Fibroblast of the aortic adventitia (primary cell): Measurements from ENCODE around the gene SNU13. TPM values are rescaled to one million over a fixed set of nuclear protein-coding genes. Genes with fewer than 3 reads are reported as not detected.
"Not testable (repeated sequence)": the region's sequence is repeated elsewhere in the genome, so short reads cannot be mapped to it uniquely, and the experiment has no call there.

Experiments used
- DNase-seq: peaks from one replicate; pipeline ENCODE4 v3.0.0-alpha.2; 2010; ENCODE audit warnings: low read depth
- H3K4me3 ChIP-seq: 2 replicates; pipeline ENCODE4 v1.5.1; 2011; ENCODE audit warnings: low read depth, mild to moderate bottlenecking, control low read depth, low read length, moderate library complexity
- total RNA-seq: library from RNA; depleted of rRNA; stranded (reverse); fragments of >200 nt; gene quantifications from 2 replicates; pipeline ENCODE4 v1.2.3, GENCODE V29; 2012; ENCODE audit warnings: low replicate concordance
- TF ChIP-seq, protein P1 (sequence below): IDR thresholded peaks from 2 replicates; pipeline ENCODE4 v1.5.1; 2011; ENCODE audit warnings: mild to moderate bottlenecking, low read length, control low read depth, inconsistent platforms; ENCODE audit not compliant: insufficient read depth

Gene SNU13
- 15.4 and 82.5 TPM in 2 replicates for total RNA-seq

- TF ChIP-seq, protein P1, sequence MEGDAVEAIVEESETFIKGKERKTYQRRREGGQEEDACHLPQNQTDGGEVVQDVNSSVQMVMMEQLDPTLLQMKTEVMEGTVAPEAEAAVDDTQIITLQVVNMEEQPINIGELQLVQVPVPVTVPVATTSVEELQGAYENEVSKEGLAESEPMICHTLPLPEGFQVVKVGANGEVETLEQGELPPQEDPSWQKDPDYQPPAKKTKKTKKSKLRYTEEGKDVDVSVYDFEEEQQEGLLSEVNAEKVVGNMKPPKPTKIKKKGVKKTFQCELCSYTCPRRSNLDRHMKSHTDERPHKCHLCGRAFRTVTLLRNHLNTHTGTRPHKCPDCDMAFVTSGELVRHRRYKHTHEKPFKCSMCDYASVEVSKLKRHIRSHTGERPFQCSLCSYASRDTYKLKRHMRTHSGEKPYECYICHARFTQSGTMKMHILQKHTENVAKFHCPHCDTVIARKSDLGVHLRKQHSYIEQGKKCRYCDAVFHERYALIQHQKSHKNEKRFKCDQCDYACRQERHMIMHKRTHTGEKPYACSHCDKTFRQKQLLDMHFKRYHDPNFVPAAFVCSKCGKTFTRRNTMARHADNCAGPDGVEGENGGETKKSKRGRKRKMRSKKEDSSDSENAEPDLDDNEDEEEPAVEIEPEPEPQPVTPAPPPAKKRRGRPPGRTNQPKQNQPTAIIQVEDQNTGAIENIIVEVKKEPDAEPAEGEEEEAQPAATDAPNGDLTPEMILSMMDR = no peak
- H3K4me3 ChIP-seq = peak within 1 kb of the TSS; percentile 90
- peak; percentile 89 for DNase-seq
Observed at GRCh38 chr22:41688365-41689211, at the start of gene SNU13. TSS of gene SNU13 (minus strand) at chr22:41688867. CDS start at chr22:41688796, 71 bp downstream.

DNA sequence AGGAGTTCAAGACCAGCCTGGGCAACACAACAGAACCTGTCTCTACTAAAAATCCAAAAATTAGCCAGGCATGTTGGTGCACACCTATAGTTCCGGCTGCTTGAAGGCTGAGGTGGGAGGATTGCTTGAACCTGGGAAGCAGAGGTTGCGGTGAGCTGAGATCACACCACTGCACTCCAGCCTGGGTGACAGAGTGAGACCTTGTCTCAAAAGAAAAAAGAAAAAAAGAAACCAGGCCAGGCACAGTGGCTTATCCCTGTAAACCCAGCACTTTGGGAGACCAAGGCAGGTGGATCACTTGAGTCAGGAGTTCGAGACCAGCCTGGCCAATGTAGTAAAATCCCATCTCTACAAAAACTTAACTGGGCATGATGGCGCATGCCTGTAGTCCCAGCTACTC, 44.6 kb upstream of the SNU13 start:
- H3K4me3 ChIP-seq, DNase-seq: not testable (repeated sequence)

GRCh38 chr22:41732096-41732772, 43.6 kb upstream of the SNU13 start:
- H3K4me3 ChIP-seq = no peak overlapping the region
- TF ChIP-seq, protein P1 = no peak
- no peak for DNase-seq

DNA sequence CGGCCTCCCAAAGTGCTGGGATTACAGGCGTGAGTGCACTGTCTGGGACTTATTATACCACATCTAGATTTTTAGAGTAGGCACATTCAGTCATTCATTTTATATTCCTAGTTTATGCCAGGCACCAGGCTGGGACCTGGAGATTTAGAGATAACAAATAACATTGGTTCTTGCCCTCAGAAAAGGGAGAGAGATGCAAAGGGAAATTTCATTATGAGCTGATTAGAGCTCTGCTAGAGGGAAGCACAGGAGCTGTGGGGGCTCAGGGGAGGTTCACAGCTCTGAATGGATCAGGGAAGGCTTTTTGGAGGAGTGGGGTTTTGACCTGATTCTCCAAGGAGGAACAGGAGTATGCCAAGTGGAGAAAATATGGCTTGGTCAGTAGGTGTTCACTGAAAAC, 42.9 kb upstream of the SNU13 start:
- TF ChIP-seq, protein P1 = no peak
- no peak overlapping the region for H3K4me3 ChIP-seq
- no peak for DNase-seq

- no peak overlapping the region for H3K4me3 ChIP-seq
- DNase-seq = no peak
- TF ChIP-seq, protein P1 = no peak
Observed at GRCh38 chr22:41725510-41726110, 36.9 kb upstream of the SNU13 start.

- TF ChIP-seq, protein P1 = no peak
- no peak for DNase-seq
- no peak overlapping the region for H3K4me3 ChIP-seq
Observed at GRCh38 chr22:41722496-41722895, 33.8 kb upstream of the SNU13 start.

DNA sequence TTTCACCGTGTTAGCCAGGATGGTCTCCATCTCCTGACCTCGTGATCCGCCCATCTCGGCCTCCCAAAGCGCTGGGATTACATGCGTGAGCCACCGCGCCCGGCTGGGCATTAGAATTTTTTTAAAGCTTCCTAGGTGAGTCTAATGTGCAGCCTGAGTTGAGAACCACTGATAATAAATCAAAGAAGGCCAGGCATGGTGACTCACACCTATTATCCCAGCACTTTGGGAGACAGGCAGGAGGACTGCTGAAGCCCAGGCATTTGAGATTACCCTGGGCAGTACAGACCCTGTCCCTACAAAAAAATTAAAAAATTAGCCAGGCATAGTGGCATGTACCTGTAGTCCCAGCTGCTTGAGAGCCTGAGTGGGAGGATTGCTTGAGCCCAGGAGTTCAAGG, 24.3 kb upstream of the SNU13 start:
- DNase-seq = no peak
- no peak overlapping the region for H3K4me3 ChIP-seq
- TF ChIP-seq, protein P1 = no peak
